ENCODE results near the gene TMEM184A.
A peak's percentile ranks its signal among the peaks of the same experiment; 100 is the strongest.

TMEM184A gene

GRCh38 chr7:1557771-1558170, 1.8 kb upstream of the TMEM184A start:
- H3K4me3 Mint-ChIP-seq: no peak overlapping the region
- H3K27me3 Mint-ChIP-seq: no peaks in the 10 kb centered on the region
- no peaks in the 10 kb centered on the region for H3K36me3 Mint-ChIP-seq
- DNase-seq (no peak), ATAC-seq (replicated peaks) (no peak)
- no peak overlapping the region for H3K27ac Mint-ChIP-seq
- H3K4me1 Mint-ChIP-seq: peaks cover 2 to 6% of the 10 kb centered on the region in 2 donors
- H3K9me3 Mint-ChIP-seq: no peaks in the 10 kb centered on the region

- Mint-ChIP-seq H3K27ac (no peak overlapping the region), H3K36me3 (no peaks in the 10 kb centered on the region), H3K4me3 (no peak overlapping the region), H3K4me1 (peaks cover 2 to 6% of the 10 kb centered on the region in 2 donors), H3K9me3 (no peaks in the 10 kb centered on the region), H3K27me3 (no peaks in the 10 kb centered on the region)
- ATAC-seq (replicated peaks) (no peak), DNase-seq (no peak)
Measured at GRCh38 chr7:1557006-1557405, 1.0 kb upstream of the TMEM184A start.

- Mint-ChIP-seq H3K27ac (peak overlapping the region; percentile 31), H3K4me1 (peaks cover 2 to 6% of the 10 kb centered on the region in 2 donors), H3K9me3 (no peaks in the 10 kb centered on the region), H3K4me3 (no peak overlapping the region), H3K27me3 (no peaks in the 10 kb centered on the region), H3K36me3 (no peaks in the 10 kb centered on the region)
- no peak for DNase-seq
- no peak for ATAC-seq (replicated peaks)
Measured at GRCh38 chr7:1555046-1555812, 776 bp downstream of the TMEM184A start.

GRCh38 chr7:1554333-1555045, 1.5 kb downstream of the TMEM184A start:
- peaks cover 2 to 6% of the 10 kb centered on the region in 2 donors for H3K4me1 Mint-ChIP-seq
- DNase-seq (no peak), ATAC-seq (replicated peaks) (no peak)
- no peaks in the 10 kb centered on the region for H3K36me3 Mint-ChIP-seq
- H3K27ac Mint-ChIP-seq: peak overlapping the region; percentile 31
- H3K4me3 Mint-ChIP-seq: no peak overlapping the region
- no peaks in the 10 kb centered on the region for H3K27me3 Mint-ChIP-seq
- no peaks in the 10 kb centered on the region for H3K9me3 Mint-ChIP-seq

GRCh38 chr7:1553512-1554210, 2.3 kb downstream of the TMEM184A start:
- no peak overlapping the region for H3K27ac Mint-ChIP-seq
- H3K27me3 Mint-ChIP-seq: no peaks in the 10 kb centered on the region
- H3K4me1 Mint-ChIP-seq: peaks cover 5 to 7% of the 10 kb centered on the region in 2 donors
- no peaks in the 10 kb centered on the region for H3K9me3 Mint-ChIP-seq
- no peak for ATAC-seq (replicated peaks)
- no peaks in the 10 kb centered on the region for H3K36me3 Mint-ChIP-seq
- DNase-seq: no peak
- no peak overlapping the region for H3K4me3 Mint-ChIP-seq

- Mint-ChIP-seq H3K36me3 (peaks cover 0 to 1% of the 10 kb centered on the region in 2 donors), H3K4me1 (peaks cover 8 to 14% of the 10 kb centered on the region in 2 donors), H3K4me3 (no peak overlapping the region), H3K27ac (no peak overlapping the region), H3K27me3 (no peaks in the 10 kb centered on the region), H3K9me3 (no peaks in the 10 kb centered on the region)
- no peak for ATAC-seq (replicated peaks)
- DNase-seq: no peak
Measured at GRCh38 chr7:1552200-1552599, 3.8 kb downstream of the TMEM184A start.

GRCh38 chr7:1550846-1551155, 5.2 kb downstream of the TMEM184A start:
- no peaks in the 10 kb centered on the region for H3K9me3 Mint-ChIP-seq
- no peaks in the 10 kb centered on the region for H3K27me3 Mint-ChIP-seq
- DNase-seq (no peak), ATAC-seq (replicated peaks) (no peak)
- no peak overlapping the region for H3K4me3 Mint-ChIP-seq
- H3K4me1 Mint-ChIP-seq: peaks cover 6 to 8% of the 10 kb centered on the region in 2 donors
- no peak overlapping the region for H3K27ac Mint-ChIP-seq
- H3K36me3 Mint-ChIP-seq: peaks cover 0 to 1% of the 10 kb centered on the region in 2 donors

GRCh38 chr7:1550005-1550845, 5.8 kb downstream of the TMEM184A start:
- Mint-ChIP-seq H3K4me3 (no peak overlapping the region), H3K9me3 (no peaks in the 10 kb centered on the region), H3K4me1 (peaks cover 8% of the 10 kb centered on the region in 2 donors), H3K36me3 (peaks cover 0 to 1% of the 10 kb centered on the region in 2 donors), H3K27ac (no peak overlapping the region), H3K27me3 (no peaks in the 10 kb centered on the region)
- DNase-seq (no peak), ATAC-seq (replicated peaks) (no peak)

GRCh38 chr7:1549357-1550004, 6.5 kb downstream of the TMEM184A start:
- H3K4me1 Mint-ChIP-seq: peaks cover 8 to 11% of the 10 kb centered on the region in 2 donors
- H3K27me3 Mint-ChIP-seq: no peaks in the 10 kb centered on the region
- no peak overlapping the region for H3K4me3 Mint-ChIP-seq
- ATAC-seq (replicated peaks): no peak
- peaks cover 4% of the 10 kb centered on the region in 2 donors for H3K36me3 Mint-ChIP-seq
- DNase-seq: no peak
- H3K27ac Mint-ChIP-seq: no peak overlapping the region
- H3K9me3 Mint-ChIP-seq: no peaks in the 10 kb centered on the region

- no peak overlapping the region for H3K4me3 Mint-ChIP-seq
- DNase-seq (no peak), ATAC-seq (replicated peaks) (no peak)
- no peak overlapping the region for H3K27ac Mint-ChIP-seq
- H3K9me3 Mint-ChIP-seq: no peaks in the 10 kb centered on the region
- peaks cover 4 to 8% of the 10 kb centered on the region in 2 donors for H3K36me3 Mint-ChIP-seq
- H3K4me1 Mint-ChIP-seq: peaks cover 8 to 11% of the 10 kb centered on the region in 2 donors
- no peaks in the 10 kb centered on the region for H3K27me3 Mint-ChIP-seq
Measured at GRCh38 chr7:1548944-1549343, 7.1 kb downstream of the TMEM184A start.

GRCh38 chr7:1548438-1548831, 7.6 kb downstream of the TMEM184A start:
- H3K27ac Mint-ChIP-seq: no peak overlapping the region
- H3K36me3 Mint-ChIP-seq: peaks cover 7 to 8% of the 10 kb centered on the region in 2 donors
- ATAC-seq (replicated peaks): peak in 1 of 2 donors; percentile 45
- no peaks in the 10 kb centered on the region for H3K9me3 Mint-ChIP-seq
- no peak overlapping the region for H3K4me3 Mint-ChIP-seq
- no peaks in the 10 kb centered on the region for H3K27me3 Mint-ChIP-seq
- no peak for DNase-seq
- peaks cover 8 to 11% of the 10 kb centered on the region in 2 donors for H3K4me1 Mint-ChIP-seq

GRCh38 chr7:1547777-1548437, 8.1 kb downstream of the TMEM184A start:
- Mint-ChIP-seq H3K9me3 (no peaks in the 10 kb centered on the region), H3K27me3 (no peaks in the 10 kb centered on the region), H3K36me3 (peaks cover 8 to 10% of the 10 kb centered on the region in 2 donors), H3K27ac (no peak overlapping the region), H3K4me1 (peaks cover 8 to 11% of the 10 kb centered on the region in 2 donors), H3K4me3 (no peak overlapping the region)
- ATAC-seq (replicated peaks): peak in 1 of 2 donors; percentile 24
- no peak for DNase-seq

All from stimulated activated naive B cell treated with anti-CD40 and anti-IgM and Interleukin-4, amounts not matched to agents 10 μg/mL and 1 μg/mL and 100 μg/mL, for 72 hours (primary cell).